ENCODE data around the gene CYB561D2. TPM values are rescaled to one million over a fixed set of nuclear protein-coding genes. Genes with fewer than 3 reads are reported as not detected.

Gene CYB561D2
- total RNA-seq, 1 experiment from 2014 or later: 16.8 TPM

DNA sequence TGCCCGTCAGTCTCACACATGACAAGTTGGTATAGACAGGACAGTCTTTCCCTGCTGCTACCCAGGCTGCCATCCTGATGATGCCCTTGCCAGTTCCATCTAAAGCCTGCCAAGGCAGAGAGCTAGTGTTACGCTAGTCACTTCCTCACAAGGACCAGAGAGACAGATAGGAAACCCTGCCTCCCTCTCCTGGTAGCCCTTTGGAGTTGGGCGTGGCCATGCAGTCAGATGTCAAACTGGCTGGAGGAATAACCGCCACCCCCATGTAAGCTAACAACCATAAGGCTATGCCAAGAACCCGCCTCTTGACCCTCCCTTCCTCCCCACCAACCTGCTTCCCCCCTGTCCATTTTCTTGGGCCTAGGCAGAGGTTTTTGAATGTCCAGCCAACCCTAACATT, 5.9 kb downstream of the CYB561D2 start:
- Histone ChIP-seq H2BK5ac (ENCODE audit: insufficient read length, low read length) (no peak overlapping the region), H2AFZ (ENCODE audit: low read length) (no peak overlapping the region), H3T11ph (ENCODE audit: low read length) (no peak overlapping the region), H4K91ac (ENCODE audit: insufficient read length, low read depth, low read length) (no peak overlapping the region), H3K18ac (ENCODE audit: insufficient read length, low read depth, low read length) (no peak overlapping the region), H4K8ac (replicated peaks; ENCODE audit: insufficient read length, low read depth, low read length) (no peak overlapping the region), H3K9ac (ENCODE audit: extremely low read depth, insufficient read length, low read length) (no peak overlapping the region), H2BK120ac (ENCODE audit: low read depth, low read length, poor library complexity, severe bottlenecking) (no peak overlapping the region), H3K14ac (ENCODE audit: insufficient read depth, low read length) (no peak overlapping the region), H4K5ac (ENCODE audit: insufficient read length, low read depth, low read length) (no peak overlapping the region), H2BK15ac (ENCODE audit: low read depth, low read length) (no peak overlapping the region), H3K23ac (ENCODE audit: insufficient read length, low read depth, low read length) (no peak overlapping the region), H2BK20ac (ENCODE audit: low read depth, low read length, poor library complexity, severe bottlenecking) (no peak overlapping the region), H2AK5ac (ENCODE audit: insufficient read length, low read length) (no peak overlapping the region), H3K27ac (ENCODE audit: insufficient read length, low read depth, low read length) (no peak overlapping the region), H3K4me2 (ENCODE audit: insufficient read depth, insufficient read length, low read length) (no peak overlapping the region), H3K56ac (ENCODE audit: insufficient read length, low read depth, low read length) (no peak overlapping the region), H3K9me3 (ENCODE audit: control insufficient read depth, low read depth, low read length) (no peaks in the 10 kb centered on the region), H3K4me1 (ENCODE audit: insufficient read depth, low read length) (peaks cover 4% of the 10 kb centered on the region; the same call in 1 of the 2 replicates), H3K23me2 (ENCODE audit: insufficient read length, low read depth, low read length, poor library complexity, severe bottlenecking) (peaks cover 5% of the 10 kb centered on the region), H3K4ac (ENCODE audit: low read depth, low read length) (no peak overlapping the region), H3K79me2 (ENCODE audit: insufficient read depth, low read length) (peaks cover 9% of the 10 kb centered on the region; the same call in 1 of the 2 replicates), H4K20me1 (ENCODE audit: control insufficient read depth, insufficient read depth, insufficient read length) (no peaks in the 10 kb centered on the region), H3K79me1 (ENCODE audit: insufficient read depth, low read depth, low read length, poor library complexity, severe bottlenecking) (peaks cover 6% of the 10 kb centered on the region), H3K27me3 (ENCODE audit: insufficient read depth, low read length) (no peaks in the 10 kb centered on the region), H2BK12ac (ENCODE audit: insufficient read length, low read depth, low read length) (no peak overlapping the region)
- DNase-seq: no peak
- Mint-ChIP-seq H3K9me3 (no peaks in the 10 kb centered on the region), H3K4me1 (peaks cover 29 to 32% of the 10 kb centered on the region in 2 experiments), H3K27ac (no peak overlapping the region), H3K27me3 (ENCODE audit: low read depth) (no peaks in the 10 kb centered on the region; the same call in 1 of the 2 replicates), H3K4me3 (peak overlapping the region in 1 of 2 experiments; percentile 42; a peak in 3 of 5 replicates), H3K36me3 (ENCODE audit: insufficient read depth in 1 of 3, low read depth in 3 of 3) (peaks cover 13 to 28% (median 27%) of the 10 kb centered on the region in 3 experiments)
- WGBS (ENCODE audit: extremely low coverage, insufficient read length, low lambda C conversion rate): no CpG with 5 or more reads among the region's 5 CpGs
- TF ChIP-seq, protein P1, sequence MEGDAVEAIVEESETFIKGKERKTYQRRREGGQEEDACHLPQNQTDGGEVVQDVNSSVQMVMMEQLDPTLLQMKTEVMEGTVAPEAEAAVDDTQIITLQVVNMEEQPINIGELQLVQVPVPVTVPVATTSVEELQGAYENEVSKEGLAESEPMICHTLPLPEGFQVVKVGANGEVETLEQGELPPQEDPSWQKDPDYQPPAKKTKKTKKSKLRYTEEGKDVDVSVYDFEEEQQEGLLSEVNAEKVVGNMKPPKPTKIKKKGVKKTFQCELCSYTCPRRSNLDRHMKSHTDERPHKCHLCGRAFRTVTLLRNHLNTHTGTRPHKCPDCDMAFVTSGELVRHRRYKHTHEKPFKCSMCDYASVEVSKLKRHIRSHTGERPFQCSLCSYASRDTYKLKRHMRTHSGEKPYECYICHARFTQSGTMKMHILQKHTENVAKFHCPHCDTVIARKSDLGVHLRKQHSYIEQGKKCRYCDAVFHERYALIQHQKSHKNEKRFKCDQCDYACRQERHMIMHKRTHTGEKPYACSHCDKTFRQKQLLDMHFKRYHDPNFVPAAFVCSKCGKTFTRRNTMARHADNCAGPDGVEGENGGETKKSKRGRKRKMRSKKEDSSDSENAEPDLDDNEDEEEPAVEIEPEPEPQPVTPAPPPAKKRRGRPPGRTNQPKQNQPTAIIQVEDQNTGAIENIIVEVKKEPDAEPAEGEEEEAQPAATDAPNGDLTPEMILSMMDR (conservative IDR thresholded peaks at IDR 0.05): no peak

All from H9 (cell line).